HCT116 (cell line): Measurements from ENCODE around the gene PRPF8. TPM values are rescaled to one million over a fixed set of nuclear protein-coding genes. Genes with fewer than 3 reads are reported as not detected.

Experiments
- ATAC-seq: fragments of 200-7000 bp; cut with Tn5 transposase; 2 replicates; pipeline ENCODE4 v1.9.1; 2020; ENCODE audit warnings: mild to moderate bottlenecking, moderate library complexity
- BruUV-seq: library from RNA; stranded (reverse); fragments of 400-500 nt; replicated peaks from 2 replicates; lab custom pipeline; 2021; lab: Mats Ljungman, UMichigan
- CTCF ChIA-PET: fragments of 300-600 bp; sonication (Branson Sonifier 250); formaldehyde crosslinking; loops from one replicate; lab custom pipeline; 2021; ENCODE audit warnings: antibody characterized with exemption; lab: Charles Lee
- POLR2A ChIA-PET: fragments of 300-600, 350-600 bp; sonication (Branson Sonifier 250); formaldehyde crosslinking; loops from one replicate; lab custom pipeline; 2021; ENCODE audit warnings: antibody characterized with exemption; lab: Charles Lee
- RAD21 ChIA-PET, 2 experiments: fragments of 300-600 bp; sonication (Branson Sonifier 250); formaldehyde crosslinking; loops; one replicate each; lab custom pipeline; 2023; ENCODE audit warnings: low total read pairs in 2 of 2; ENCODE audit not compliant: uncharacterized antibody in 2 of 2, unreplicated experiment in 2 of 2, low non-redundant PET in 1 of 2; lab: Charles Lee
- DNase-seq: peaks from one replicate; pipeline ENCODE4 v3.0.0-alpha.2; 2010; ENCODE audit warnings: low read depth, low spot score
- H2AFZ ChIP-seq: fragments of 200-600 bp; shearing (Covaris generic), sonication (generic); 2 replicates; pipeline ENCODE4 v1.6.1; 2017; ENCODE audit warnings: low read depth, mixed run types, mixed read lengths, antibody characterized with exemption, low read length; ENCODE audit not compliant: poor library complexity, severe bottlenecking
- H3K27ac ChIP-seq: 2 replicates; pipeline ENCODE4 v1.5.1; 2012; ENCODE audit warnings: low read depth, low read length
- H3K27me3 ChIP-seq: fragments of 200-600 bp; sonication (generic); 2 replicates; pipeline ENCODE4 v1.6.1; 2016; ENCODE audit warnings: mixed run types, low read length, mixed read lengths; ENCODE audit not compliant: insufficient read depth
- H3K36me3 ChIP-seq, 2 experiments: fragments of 200-500 bp in 1 of 2; fragments of 200-600 bp in 1 of 2; sonication (Bioruptor generic) in 1 of 2; sonication (generic) in 1 of 2; 2 replicates each; pipeline versions ENCODE4 v1.5.1 to v1.6.1; 2014 to 2016; ENCODE audit warnings: low read length in 2 of 2, inconsistent platforms in 1 of 2, mixed read lengths in 1 of 2, mixed run types in 1 of 2; ENCODE audit not compliant: insufficient read depth in 2 of 2, control insufficient read depth in 1 of 2
- H3K4me1 ChIP-seq, 2 experiments: fragments of 200-600 bp in 1 of 2; sonication (generic) in 1 of 2; 2 replicates each; pipeline versions ENCODE4 v1.5.1 to v1.6.1; 2012 to 2017; ENCODE audit warnings: low read length in 2 of 2, inconsistent platforms in 1 of 2, mild to moderate bottlenecking in 1 of 2, mixed read lengths in 1 of 2, mixed run types in 1 of 2, moderate library complexity in 1 of 2; ENCODE audit not compliant: insufficient read depth in 2 of 2, control insufficient read depth in 1 of 2
- H3K4me2 ChIP-seq: fragments of 200-600 bp; sonication (generic); 2 replicates; pipeline ENCODE4 v1.6.1; 2017; ENCODE audit warnings: mixed run types, low read length, mixed read lengths
- H3K4me3 ChIP-seq, 2 experiments: fragments of 200-600 bp in 1 of 2; sonication (generic) in 1 of 2; replicated peaks in 1 of 2; 2 replicates each; pipeline ENCODE4 v1.5.1; 2011 to 2016; ENCODE audit warnings: low read length in 2 of 2, control low read depth in 1 of 2, low read depth in 1 of 2, mild to moderate bottlenecking in 1 of 2, mixed read lengths in 1 of 2, mixed run types in 1 of 2
- H3K79me2 ChIP-seq: fragments of 200-600 bp; sonication (generic); 2 replicates; pipeline ENCODE4 v1.6.1; 2017; ENCODE audit warnings: mild to moderate bottlenecking, mixed run types, low read length, moderate library complexity, mixed read lengths; ENCODE audit not compliant: insufficient read depth
- H3K9ac ChIP-seq: fragments of 200-600 bp; sonication (generic); 2 replicates; pipeline ENCODE4 v1.6.1; 2016; ENCODE audit warnings: low read length, mixed read lengths
- H3K9me2 ChIP-seq: fragments of 200-600 bp; sonication (generic), shearing (Covaris generic); 2 replicates; pipeline ENCODE4 v1.6.1; 2017; ENCODE audit warnings: mixed run types, mild to moderate bottlenecking, moderate library complexity; ENCODE audit not compliant: insufficient read depth
- H3K9me3 ChIP-seq, 2 experiments: fragments of 200-500 bp in 1 of 2; fragments of 200-600 bp in 1 of 2; sonication (Bioruptor generic) in 1 of 2; sonication (generic) in 1 of 2; 2 replicates each; pipeline ENCODE4 v1.6.1; 2014 to 2017; ENCODE audit warnings: low read length in 2 of 2, mixed read lengths in 2 of 2, inconsistent platforms in 1 of 2, low read depth in 1 of 2, mild to moderate bottlenecking in 1 of 2, mixed run types in 1 of 2, moderate library complexity in 1 of 2; ENCODE audit not compliant: control insufficient read depth in 1 of 2, insufficient read depth in 1 of 2
- H4K20me1 ChIP-seq: fragments of 200-600 bp; sonication (generic), shearing (Covaris generic); 2 replicates; pipeline ENCODE4 v1.6.1; 2017; ENCODE audit warnings: mixed run types, mild to moderate bottlenecking, moderate library complexity; ENCODE audit not compliant: insufficient read depth
- RAD21 ChIP-seq: IDR thresholded peaks from 2 replicates; pipeline ENCODE4 v1.6.1; 2012; ENCODE audit warnings: low read depth, mild to moderate bottlenecking
- SIN3A ChIP-seq: IDR thresholded peaks from 2 replicates; pipeline ENCODE4 v1.6.1; 2012; ENCODE audit warnings: low read depth
- intact Hi-C: fragments of 100-400 bp; cut with micrococcal nuclease; formaldehyde crosslinking; loops from 2 replicates; pipeline ENCODE4 v1.10.0; 2022
- total RNA-seq: library from RNA; stranded (reverse); gene quantifications from one replicate; pipeline ENCODE4 v1.2.1, GENCODE V29; 2021; ENCODE audit not compliant: unreplicated experiment
- TF ChIP-seq, protein P1 (sequence below), 3 experiments: fragments of 200-600 bp in 1 of 3; sonication (generic) in 1 of 3; IDR thresholded peaks in 2 of 3; conservative IDR thresholded peaks in 1 of 3; 2 replicates each; pipeline ENCODE4 v1.5.1; 2012 to 2017; ENCODE audit warnings: low read depth in 2 of 3, low read length in 2 of 3, antibody characterized with exemption in 1 of 3, borderline replicate concordance in 1 of 3, control low read depth in 1 of 3, mild to moderate bottlenecking in 1 of 3, mixed read lengths in 1 of 3, mixed run types in 1 of 3, moderate library complexity in 1 of 3; ENCODE audit not compliant: insufficient read depth in 1 of 3

PRPF8 gene
- total RNA-seq, 1 experiment from 2014 or later, result 386 TPM

DNA sequence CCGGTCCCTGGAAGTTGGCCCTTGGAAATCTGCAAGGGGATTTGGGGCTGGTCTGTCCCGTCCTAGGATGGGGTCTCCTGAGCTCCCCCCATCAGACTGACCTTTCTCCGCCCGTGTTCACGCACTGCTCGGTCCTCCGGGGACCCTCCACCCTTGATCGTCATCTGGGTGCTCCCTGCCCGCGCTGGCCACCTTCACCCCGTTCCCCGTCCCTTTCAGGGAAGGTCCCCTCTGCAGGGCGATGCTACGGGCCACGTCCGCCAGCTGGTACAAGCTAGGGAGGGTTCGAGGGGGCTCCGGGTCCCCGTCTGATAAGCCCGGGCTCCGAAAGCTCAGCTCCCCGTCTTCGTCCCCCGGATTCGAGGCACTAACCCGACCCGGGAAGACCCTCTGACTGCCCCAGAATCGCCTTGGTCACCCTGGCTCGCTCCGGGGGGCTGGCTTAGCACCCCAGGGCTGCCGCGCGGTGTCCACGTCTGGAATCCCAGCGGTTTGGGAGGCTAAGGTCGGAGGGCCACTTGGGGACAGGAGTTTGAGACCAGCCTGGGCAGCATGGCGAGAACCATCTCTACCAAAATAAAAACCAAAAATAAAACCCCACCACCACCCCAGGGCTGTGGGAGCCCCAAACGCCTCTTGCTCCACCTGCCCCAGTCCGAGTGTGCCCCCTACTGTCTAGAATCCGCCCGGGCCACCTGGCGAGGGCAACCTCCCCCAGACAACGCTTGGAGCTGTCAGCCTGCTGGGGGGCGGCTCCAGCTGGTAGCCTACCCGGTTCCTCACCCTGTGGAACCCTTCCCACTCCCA, 55.0 kb downstream of the PRPF8 start:
- ATAC-seq, result peak; percentile 33
- TSS peak; percentile 39 for BruUV-seq
- POLR2A ChIA-PET, result interaction anchor here (0.6 to 3.8 kb wide), 6 partner anchors 10 to 87 kb away, joined by 3 to 16 read pairs (median 4); no protein-coding TSS in a partner anchor

More for the DNA sequence above, 55.0 kb downstream of the PRPF8 start:
- DNase-seq, result peak; percentile 29
- TF ChIP-seq SIN3A, result no peak
- TF ChIP-seq, protein P1, sequence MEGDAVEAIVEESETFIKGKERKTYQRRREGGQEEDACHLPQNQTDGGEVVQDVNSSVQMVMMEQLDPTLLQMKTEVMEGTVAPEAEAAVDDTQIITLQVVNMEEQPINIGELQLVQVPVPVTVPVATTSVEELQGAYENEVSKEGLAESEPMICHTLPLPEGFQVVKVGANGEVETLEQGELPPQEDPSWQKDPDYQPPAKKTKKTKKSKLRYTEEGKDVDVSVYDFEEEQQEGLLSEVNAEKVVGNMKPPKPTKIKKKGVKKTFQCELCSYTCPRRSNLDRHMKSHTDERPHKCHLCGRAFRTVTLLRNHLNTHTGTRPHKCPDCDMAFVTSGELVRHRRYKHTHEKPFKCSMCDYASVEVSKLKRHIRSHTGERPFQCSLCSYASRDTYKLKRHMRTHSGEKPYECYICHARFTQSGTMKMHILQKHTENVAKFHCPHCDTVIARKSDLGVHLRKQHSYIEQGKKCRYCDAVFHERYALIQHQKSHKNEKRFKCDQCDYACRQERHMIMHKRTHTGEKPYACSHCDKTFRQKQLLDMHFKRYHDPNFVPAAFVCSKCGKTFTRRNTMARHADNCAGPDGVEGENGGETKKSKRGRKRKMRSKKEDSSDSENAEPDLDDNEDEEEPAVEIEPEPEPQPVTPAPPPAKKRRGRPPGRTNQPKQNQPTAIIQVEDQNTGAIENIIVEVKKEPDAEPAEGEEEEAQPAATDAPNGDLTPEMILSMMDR (IDR thresholded peaks at IDR 0.05 in 2 of 3, conservative IDR thresholded peaks at IDR 0.05 in 1 of 3; ENCODE audit: borderline replicate concordance in 1 of 3, insufficient read depth in 1 of 3, low read depth in 2 of 3, low read length in 2 of 3), result peak; percentile 80 to 85 (median 82)
- peak; percentile 95 for TF ChIP-seq RAD21
- H2AFZ ChIP-seq, result no peak overlapping the region
- peak overlapping the region; percentile 100 for H3K4me2 ChIP-seq
- H3K27me3 ChIP-seq, result no peaks in the 10 kb centered on the region
- H3K4me3 ChIP-seq, result peak overlapping the region; percentile 85 to 93
- no peaks in the 10 kb centered on the region for H3K9me3 ChIP-seq
- RAD21 ChIA-PET, result interaction anchor here (0.6 to 2.5 kb wide), 4 partner anchors 40 to 55 kb away, joined by 3 to 25 read pairs (median 15); no protein-coding TSS in a partner anchor
- intact Hi-C loops, result loop anchor here (1.0 to 10.0 kb wide), 2 partner anchors 55 to 145 kb away; no protein-coding TSS in a partner anchor
- H4K20me1 ChIP-seq, result no peaks in the 10 kb centered on the region
- H3K9ac ChIP-seq, result peak overlapping the region; percentile 92
- H3K36me3 ChIP-seq, result no peaks in the 10 kb centered on the region
- peaks cover 13 to 41% of the 10 kb centered on the region in 2 experiments for H3K4me1 ChIP-seq
- no peaks in the 10 kb centered on the region for H3K79me2 ChIP-seq
- no peaks in the 10 kb centered on the region for H3K9me2 ChIP-seq
- peak overlapping the region; percentile 65 for H3K27ac ChIP-seq
- CTCF ChIA-PET, result interaction anchor here (0.6 to 3.6 kb wide), 18 partner anchors 9 to 364 kb away, joined by 3 to 113 read pairs (median 4); partner anchors contain the start of genes RILP and SCARF1
